GM10847 (cell line): Measurements from ENCODE around the gene PTPRM.

Source experiments
- POLR2A ChIP-seq: IDR thresholded peaks from 2 replicates; pipeline ENCODE4 v1.6.1; 2011; ENCODE audit not compliant: insufficient read length; ENCODE audit errors: extremely low read depth

Gene PTPRM

GRCh38 chr18:8368512-8369217, 801.5 kb downstream of the PTPRM start:
- no peak for TF ChIP-seq POLR2A

- TF ChIP-seq POLR2A = no peak
Measured at GRCh38 chr18:8373486-8373885, 806.4 kb downstream of the PTPRM start.

GRCh38 chr18:8374676-8375075, 807.6 kb downstream of the PTPRM start:
- no peak for TF ChIP-seq POLR2A

GRCh38 chr18:8375249-8375648, 808.1 kb downstream of the PTPRM start:
- no peak for TF ChIP-seq POLR2A

GRCh38 chr18:8376113-8376512, 809.0 kb downstream of the PTPRM start:
- TF ChIP-seq POLR2A = no peak

- TF ChIP-seq POLR2A = no peak
Measured at GRCh38 chr18:8379187-8379941, 812.2 kb downstream of the PTPRM start.

GRCh38 chr18:8380006-8380405, 812.9 kb downstream of the PTPRM start:
- TF ChIP-seq POLR2A = no peak

GRCh38 chr18:8380926-8381325, 813.8 kb downstream of the PTPRM start:
- TF ChIP-seq POLR2A = no peak

- TF ChIP-seq POLR2A = no peak
Measured at GRCh38 chr18:8381821-8382459, 814.8 kb downstream of the PTPRM start.

GRCh38 chr18:8385400-8385799, 818.3 kb downstream of the PTPRM start:
- no peak for TF ChIP-seq POLR2A

GRCh38 chr18:8386669-8387380, 819.7 kb downstream of the PTPRM start:
- no peak for TF ChIP-seq POLR2A

GRCh38 chr18:8389391-8390340, 822.5 kb downstream of the PTPRM start:
- TF ChIP-seq POLR2A = no peak

GRCh38 chr18:8391068-8391467, 824.0 kb downstream of the PTPRM start:
- TF ChIP-seq POLR2A = no peak

GRCh38 chr18:8396254-8396653, 829.1 kb downstream of the PTPRM start:
- no peak for TF ChIP-seq POLR2A

- no peak for TF ChIP-seq POLR2A
Measured at GRCh38 chr18:8397034-8397433, 829.9 kb downstream of the PTPRM start.

- no peak for TF ChIP-seq POLR2A
Measured at GRCh38 chr18:8399138-8399537, 832.0 kb downstream of the PTPRM start.
